OCI-LY3 (cell line): Measurements from ENCODE around the gene GNA12.

ENCODE experiments used
- H2AFZ ChIP-seq: fragments of 200-600, 300-600 bp; shearing (Covaris generic); 2 replicates; pipeline ENCODE4 v1.6.0; 2014; ENCODE audit warnings: antibody characterized with exemption, low read depth, low read length
- H3K27ac ChIP-seq: fragments of 200-600, 300-600 bp; sonication (generic); 2 replicates; pipeline ENCODE4 v1.5.1; 2014; ENCODE audit warnings: mild to moderate bottlenecking, low read length, moderate library complexity, mixed read lengths
- H3K27me3 ChIP-seq: fragments of 200-600, 300-600 bp; sonication (generic); 2 replicates; pipeline ENCODE4 v1.6.1; 2014; ENCODE audit warnings: low read depth, low read length, mixed read lengths
- H3K36me3 ChIP-seq: fragments of 200-600, 300-600 bp; sonication (generic); replicated peaks from 2 replicates; pipeline ENCODE3; 2014; ENCODE audit warnings: low read depth, low read length, mixed read lengths
- H3K4me1 ChIP-seq: fragments of 300-600, 200-600 bp; sonication (generic); 2 replicates; pipeline ENCODE4 v1.6.1; 2014; ENCODE audit warnings: low read length, mixed read lengths
- H3K4me2 ChIP-seq: fragments of 200-600, 300-600 bp; sonication (generic); 2 replicates; pipeline ENCODE4 v1.6.1; 2014; ENCODE audit warnings: low read length, mixed read lengths
- H3K4me3 ChIP-seq: fragments of 300-600, 200-600 bp; sonication (generic); 2 replicates; pipeline ENCODE4 v1.5.1; 2014; ENCODE audit warnings: antibody characterized with exemption, mild to moderate bottlenecking, low read length, moderate library complexity
- H3K79me2 ChIP-seq: fragments of 300-600, 200-600 bp; shearing (Covaris generic); 2 replicates; pipeline ENCODE4 v1.6.1; 2014; ENCODE audit warnings: mild to moderate bottlenecking, low read length, mixed read lengths
- H3K9ac ChIP-seq: fragments of 300-600, 200-600 bp; shearing (Covaris generic); 2 replicates; pipeline ENCODE4 v1.6.0; 2014; ENCODE audit warnings: mild to moderate bottlenecking, low read length, moderate library complexity
- H3K9me3 ChIP-seq: fragments of 200-600, 300-600 bp; shearing (Covaris generic); 2 replicates; pipeline ENCODE4 v1.6.1; 2014; ENCODE audit warnings: low read length, mixed read lengths; ENCODE audit not compliant: insufficient read depth
- H4K20me1 ChIP-seq: fragments of 200-600, 300-600 bp; sonication (generic); 2 replicates; pipeline ENCODE4 v1.6.1; 2016; ENCODE audit warnings: low read length, mixed read lengths; ENCODE audit not compliant: insufficient read depth
- CTCF ChIP-seq: fragments of 200-600, 300-600 bp; sonication (generic); IDR thresholded peaks from 2 replicates; pipeline ENCODE4 v1.5.1; 2014; ENCODE audit warnings: antibody characterized with exemption, low read length, low read depth
- EZH2phosphoT487 ChIP-seq: fragments of 200-600 bp; shearing (Covaris generic); IDR thresholded peaks from 2 replicates; pipeline ENCODE4 v1.6.1; 2018; ENCODE audit warnings: antibody characterized with exemption, mixed run types, low read depth

GNA12 gene

GRCh38 chr7:2819161-2819953 lies 24.8 kb downstream of the GNA12 start:
- Histone ChIP-seq H3K4me3 (no peak overlapping the region), H2AFZ (no peak overlapping the region), H3K27me3 (no peaks in the 10 kb centered on the region), H3K27ac (no peak overlapping the region), H3K9me3 (no peaks in the 10 kb centered on the region), H3K4me2 (no peak overlapping the region), H3K36me3 (peaks cover 3% of the 10 kb centered on the region), H3K79me2 (peaks cover 52% of the 10 kb centered on the region), H3K9ac (no peak overlapping the region), H4K20me1 (no peaks in the 10 kb centered on the region), H3K4me1 (peaks cover 46% of the 10 kb centered on the region)
- no peak for TF ChIP-seq EZH2phosphoT487
- TF ChIP-seq CTCF = no peak

GRCh38 chr7:2818653-2819052 lies 25.5 kb downstream of the GNA12 start:
- no peaks in the 10 kb centered on the region for H4K20me1 ChIP-seq
- no peak overlapping the region for H3K27ac ChIP-seq
- no peak for TF ChIP-seq EZH2phosphoT487
- TF ChIP-seq CTCF = no peak

GRCh38 chr7:2818121-2818520 lies 26.0 kb downstream of the GNA12 start:
- peaks cover 3% of the 10 kb centered on the region for H3K36me3 ChIP-seq
- TF ChIP-seq EZH2phosphoT487 = no peak
- TF ChIP-seq CTCF = no peak
- H3K27me3 ChIP-seq = no peaks in the 10 kb centered on the region
- H3K4me2 ChIP-seq = no peak overlapping the region
- H3K9me3 ChIP-seq = no peaks in the 10 kb centered on the region
- no peak overlapping the region for H3K9ac ChIP-seq
- peaks cover 40% of the 10 kb centered on the region for H3K79me2 ChIP-seq
- no peaks in the 10 kb centered on the region for H4K20me1 ChIP-seq
- H3K27ac ChIP-seq = no peak overlapping the region
- H2AFZ ChIP-seq = no peak overlapping the region
- H3K4me1 ChIP-seq = peaks cover 33% of the 10 kb centered on the region
- no peak overlapping the region for H3K4me3 ChIP-seq

More at GRCh38 chr7:2818653-2819052, 25.5 kb downstream of the GNA12 start:
- Histone ChIP-seq H3K36me3 (peaks cover 3% of the 10 kb centered on the region), H3K9me3 (no peaks in the 10 kb centered on the region), H3K9ac (no peak overlapping the region), H3K4me2 (no peak overlapping the region), H3K4me1 (peaks cover 39% of the 10 kb centered on the region), H2AFZ (no peak overlapping the region), H3K4me3 (no peak overlapping the region), H3K79me2 (peaks cover 45% of the 10 kb centered on the region), H3K27me3 (no peaks in the 10 kb centered on the region)

- H3K36me3 ChIP-seq = no peaks in the 10 kb centered on the region
- no peaks in the 10 kb centered on the region for H3K27me3 ChIP-seq
- H3K79me2 ChIP-seq = peaks cover 33% of the 10 kb centered on the region
- no peak overlapping the region for H3K4me2 ChIP-seq
- no peaks in the 10 kb centered on the region for H4K20me1 ChIP-seq
- H3K9me3 ChIP-seq = no peaks in the 10 kb centered on the region
- H3K27ac ChIP-seq = no peak overlapping the region
- H2AFZ ChIP-seq = no peak overlapping the region
- peaks cover 27% of the 10 kb centered on the region for H3K4me1 ChIP-seq
- TF ChIP-seq EZH2phosphoT487 (no peak), CTCF (no peak)
- H3K9ac ChIP-seq = no peak overlapping the region
- no peak overlapping the region for H3K4me3 ChIP-seq
Observed at GRCh38 chr7:2817456-2817855, 26.7 kb downstream of the GNA12 start.
